HG02763 (cell line): ENCODE measurements around the gene SLC37A4.
A peak's percentile ranks its signal among the peaks of the same experiment; 100 is the strongest.
"Not testable (repeated sequence)": the region's sequence is repeated elsewhere in the genome, so short reads cannot be mapped to it uniquely, and the experiment has no call there.

Source experiments
- ATAC-seq: cut with Tn5 transposase; IDR thresholded peaks from one replicate; pipeline ENCODE4 v1.9.1; 2021; ENCODE audit warnings: mild to moderate bottlenecking, moderate library complexity; ENCODE audit not compliant: unreplicated experiment

The SLC37A4 gene

GRCh38 chr11:119030329-119031047 is at the start of gene SLC37A4:
Gene SLC37A4 (minus strand): TSS chr11:119030877.
- peak; percentile 85 for ATAC-seq

GRCh38 chr11:119078675-119079420 is 48.2 kb upstream of the SLC37A4 start:
- no peak for ATAC-seq

- no peak for ATAC-seq
These were observed 47.2 kb upstream of the SLC37A4 start for GRCh38 chr11:119077839-119078238.

- peak; percentile 94 for ATAC-seq
These were observed 36.9 kb upstream of the SLC37A4 start, which contains the start of gene VPS11 for GRCh38 chr11:119067371-119068222. Gene VPS11 (plus strand): TSS chr11:119067818. CDS start chr11:119067824, 6 bp downstream.

- ATAC-seq = no peak
These were observed 34.7 kb upstream of the SLC37A4 start for GRCh38 chr11:119065369-119065768.

GRCh38 chr11:119062779-119063178 is 32.1 kb upstream of the SLC37A4 start:
- no peak for ATAC-seq

- ATAC-seq = no peak
These were observed 30.6 kb upstream of the SLC37A4 start for GRCh38 chr11:119061256-119061655.

GRCh38 chr11:119059128-119059527 is 28.5 kb upstream of the SLC37A4 start:
- not testable (repeated sequence) for ATAC-seq

GRCh38 chr11:119057000-119057769 is 26.5 kb upstream of the SLC37A4 start, which contains the start of gene HYOU1:
Gene HYOU1 (minus strand): TSS chr11:119057205. CDS start chr11:119056160, 1,045 bp downstream.
- ATAC-seq = peak; percentile 91

- ATAC-seq = no peak
These were observed 25.8 kb upstream of the SLC37A4 start for GRCh38 chr11:119056421-119056999.

GRCh38 chr11:119055901-119056300 is 25.2 kb upstream of the SLC37A4 start:
- no peak for ATAC-seq

GRCh38 chr11:119054418-119054817 is 23.7 kb upstream of the SLC37A4 start:
- no peak for ATAC-seq

GRCh38 chr11:119052163-119052814 is 21.6 kb upstream of the SLC37A4 start:
- no peak for ATAC-seq

- ATAC-seq = peak; percentile 60
These were observed 20.9 kb upstream of the SLC37A4 start for GRCh38 chr11:119051440-119052162.

GRCh38 chr11:119049081-119049480 is 18.4 kb upstream of the SLC37A4 start:
- no peak for ATAC-seq

- ATAC-seq = no peak
These were observed 18.0 kb upstream of the SLC37A4 start for GRCh38 chr11:119048644-119049043.

GRCh38 chr11:119047205-119047604 is 16.5 kb upstream of the SLC37A4 start:
- no peak for ATAC-seq

GRCh38 chr11:119046489-119046888 is 15.8 kb upstream of the SLC37A4 start:
- ATAC-seq = no peak

- no peak for ATAC-seq
These were observed 14.0 kb upstream of the SLC37A4 start for GRCh38 chr11:119044708-119045107.
